ENCODE data around the gene AMACR. TPM values are rescaled to one million over a fixed set of nuclear protein-coding genes. Genes with fewer than 3 reads are reported as not detected.

The AMACR gene
- total RNA-seq: 15.2 TPM

- peak; percentile 91 for DNase-seq (ENCODE audit: low spot score)
Observed at GRCh38 chr5:34007621-34008600, at the start of gene AMACR. TSS of gene AMACR (minus strand) at chr5:34008050. CDS start at chr5:34008019, 31 bp downstream.

GRCh38 chr5:34057569-34057968, 49.7 kb upstream of the AMACR start:
- DNase-seq (ENCODE audit: low spot score): no peak

- DNase-seq (ENCODE audit: low spot score): no peak
Observed at GRCh38 chr5:34057118-34057517, 49.3 kb upstream of the AMACR start.

- no peak for DNase-seq (ENCODE audit: low spot score)
Observed at GRCh38 chr5:34055667-34056066, 47.8 kb upstream of the AMACR start.

DNA sequence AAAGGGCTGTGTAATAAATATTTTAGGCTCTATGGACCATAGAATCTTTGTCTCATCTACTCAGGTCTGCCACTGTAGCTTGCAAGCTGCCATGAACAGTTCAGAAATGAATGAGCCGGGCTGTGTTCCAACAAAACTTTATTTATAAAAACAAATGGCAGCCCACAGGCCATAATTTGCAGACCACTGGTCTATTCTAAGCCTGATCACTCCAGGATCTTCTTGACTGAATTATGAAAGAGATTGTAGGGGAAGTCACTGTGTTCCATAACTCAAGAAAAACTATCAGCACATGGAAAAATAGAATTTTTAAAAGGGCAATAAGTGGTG, 46.5 kb upstream of the AMACR start:
- no peak for DNase-seq (ENCODE audit: low spot score)

- no peak for DNase-seq (ENCODE audit: low spot score)
Observed at GRCh38 chr5:34053571-34054399, 45.9 kb upstream of the AMACR start.

DNA sequence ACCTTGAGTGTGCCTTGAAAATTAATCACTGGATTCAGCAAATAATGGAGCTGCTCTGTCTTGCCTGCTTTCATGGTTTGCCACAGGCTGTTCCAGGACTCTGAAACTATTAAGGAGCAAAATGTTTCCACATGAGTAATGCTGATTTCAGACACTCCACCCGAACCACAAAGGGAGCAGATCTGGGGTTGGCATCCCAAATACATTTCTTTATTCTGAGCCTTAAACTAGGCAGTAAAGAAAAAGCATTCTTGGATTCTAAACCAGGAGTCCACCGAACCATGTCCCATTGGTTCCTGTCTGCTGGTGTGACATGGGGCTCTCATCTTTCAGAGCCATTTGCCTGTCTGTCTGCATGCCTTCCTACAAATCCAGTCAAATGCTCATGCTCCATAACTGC, 45.3 kb upstream of the AMACR start:
- DNase-seq (ENCODE audit: low spot score): no peak

GRCh38 chr5:34051374-34051980, 43.6 kb upstream of the AMACR start:
- no peak for DNase-seq (ENCODE audit: low spot score)

DNA sequence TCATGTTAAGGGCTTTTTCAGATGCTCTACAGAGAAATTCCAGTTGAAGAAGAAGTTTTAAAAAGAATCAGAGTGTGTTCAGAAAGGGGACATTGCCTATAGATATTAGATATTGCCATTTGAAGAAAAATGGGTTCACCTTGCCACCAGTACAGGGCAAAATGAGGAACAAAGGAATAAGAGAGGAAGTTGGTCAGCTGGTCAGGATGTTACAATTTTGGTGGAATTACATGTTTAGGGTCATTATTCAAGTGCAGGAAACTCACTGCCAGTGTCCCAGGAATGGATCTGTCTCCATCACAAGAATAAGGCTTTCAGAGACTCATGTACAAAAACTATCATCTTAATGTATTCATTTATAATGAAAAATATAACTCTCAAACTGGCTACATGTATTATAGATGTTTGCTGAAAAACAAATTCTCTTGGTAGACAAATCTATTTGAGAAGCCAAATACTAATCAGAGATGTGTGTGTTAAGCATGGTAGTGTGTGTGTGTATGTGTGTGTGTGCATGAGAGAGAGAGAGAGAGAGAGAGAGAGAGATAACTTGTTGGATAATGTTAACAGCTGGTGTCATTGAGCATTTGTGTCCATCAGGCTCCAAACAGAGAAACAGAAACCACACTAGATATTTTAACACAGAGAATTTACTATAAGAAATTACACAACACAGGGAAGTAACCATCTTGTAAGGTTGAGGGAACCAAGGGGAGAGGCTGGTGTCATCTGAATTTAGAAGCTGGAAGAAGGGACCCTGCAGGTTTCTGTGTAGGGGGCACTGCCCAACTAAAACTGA, 40.1 kb upstream of the AMACR start:
- DNase-seq (ENCODE audit: low spot score): no peak

DNA sequence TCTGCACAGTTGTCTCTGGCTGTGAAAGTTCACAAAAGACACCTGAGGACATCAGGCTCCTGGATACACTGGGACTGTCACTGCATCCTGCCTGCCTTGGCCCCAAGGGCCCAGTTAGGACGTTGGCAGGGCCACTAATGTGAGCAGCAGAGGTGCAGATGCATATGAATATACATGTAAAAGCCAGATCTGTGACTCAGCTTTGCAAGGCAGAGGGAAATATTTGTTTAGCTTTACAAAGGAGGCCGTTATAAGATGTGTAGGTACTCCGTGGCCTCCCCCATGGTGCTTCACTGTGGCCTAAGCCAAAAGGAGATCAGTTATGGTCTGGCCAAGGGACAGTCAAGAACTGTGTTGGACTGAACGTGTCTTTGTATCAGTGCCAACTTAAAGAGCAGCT, 39.3 kb upstream of the AMACR start:
- no peak for DNase-seq (ENCODE audit: low spot score)

DNA sequence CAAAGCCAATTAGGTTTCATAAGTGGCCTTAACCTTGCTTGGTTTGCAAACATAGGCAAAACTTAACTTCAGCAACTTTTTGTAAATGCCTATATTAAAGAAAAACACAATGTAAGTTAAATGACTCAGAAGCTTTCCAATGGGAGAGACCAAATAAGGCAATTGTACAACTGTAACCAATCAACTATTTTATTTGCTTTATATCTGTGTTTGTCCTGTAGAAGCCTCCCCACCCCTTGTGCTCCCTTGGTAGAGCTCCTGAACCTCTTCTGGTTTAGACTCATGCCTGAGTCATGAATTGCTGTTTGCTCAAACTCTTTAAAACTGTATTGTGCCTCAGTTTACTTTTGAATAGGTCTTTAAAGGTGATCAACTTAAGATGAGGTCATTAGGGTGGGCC, 38.1 kb upstream of the AMACR start:
- no peak for DNase-seq (ENCODE audit: low spot score)

GRCh38 chr5:34045023-34045422, 37.2 kb upstream of the AMACR start:
- DNase-seq (ENCODE audit: low spot score): no peak

DNA sequence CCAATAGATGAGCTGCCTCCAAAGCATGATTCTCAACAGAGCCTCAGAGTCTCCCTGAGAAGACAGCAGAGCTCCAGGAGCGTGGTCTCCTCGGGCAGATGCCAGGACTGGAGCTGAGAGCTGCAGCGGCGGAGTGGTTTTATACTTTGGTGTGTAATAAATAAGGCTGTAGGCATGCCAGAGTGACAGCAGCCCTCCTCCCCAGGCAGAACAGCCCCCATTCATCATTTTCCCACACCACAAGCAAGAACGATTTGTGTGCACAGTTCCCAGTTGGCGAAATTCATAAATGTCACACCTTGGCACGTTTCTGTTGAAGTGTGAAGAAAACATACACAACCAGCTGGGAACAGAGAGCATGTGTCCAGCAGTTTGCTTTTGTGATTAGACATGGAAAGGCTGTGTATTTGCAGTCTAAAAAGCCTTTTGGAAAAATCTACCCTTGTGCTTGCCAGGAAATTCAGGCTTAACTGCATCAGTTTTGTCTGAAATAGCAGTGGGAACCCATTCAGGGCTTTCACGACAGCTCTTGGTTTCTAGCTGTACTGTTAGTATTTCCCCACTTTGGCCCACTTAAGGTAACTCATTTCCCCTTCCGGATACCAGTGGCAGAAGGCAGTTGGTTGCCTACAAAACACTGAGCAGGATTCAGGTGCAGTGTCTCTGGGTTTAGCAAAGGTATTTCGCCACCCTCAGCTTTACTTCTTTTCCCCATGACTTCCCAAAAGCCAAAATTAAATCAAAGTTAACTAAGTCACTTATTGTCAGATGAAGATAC, 35.4 kb upstream of the AMACR start, which contains the start of gene C1QTNF3:
Gene C1QTNF3 (minus strand): TSS at position 115 of the 778 bp plus-strand sequence. CDS start 88 bp downstream, at position 27.
- no peak for DNase-seq (ENCODE audit: low spot score)

- no peak for DNase-seq (ENCODE audit: low spot score)
Observed at GRCh38 chr5:34042321-34042720, 34.5 kb upstream of the AMACR start.

GRCh38 chr5:34041247-34041972, 33.6 kb upstream of the AMACR start:
- DNase-seq (ENCODE audit: low spot score): no peak

- DNase-seq (ENCODE audit: low spot score): no peak
Observed at GRCh38 chr5:34040472-34040871, 32.6 kb upstream of the AMACR start.

DNA sequence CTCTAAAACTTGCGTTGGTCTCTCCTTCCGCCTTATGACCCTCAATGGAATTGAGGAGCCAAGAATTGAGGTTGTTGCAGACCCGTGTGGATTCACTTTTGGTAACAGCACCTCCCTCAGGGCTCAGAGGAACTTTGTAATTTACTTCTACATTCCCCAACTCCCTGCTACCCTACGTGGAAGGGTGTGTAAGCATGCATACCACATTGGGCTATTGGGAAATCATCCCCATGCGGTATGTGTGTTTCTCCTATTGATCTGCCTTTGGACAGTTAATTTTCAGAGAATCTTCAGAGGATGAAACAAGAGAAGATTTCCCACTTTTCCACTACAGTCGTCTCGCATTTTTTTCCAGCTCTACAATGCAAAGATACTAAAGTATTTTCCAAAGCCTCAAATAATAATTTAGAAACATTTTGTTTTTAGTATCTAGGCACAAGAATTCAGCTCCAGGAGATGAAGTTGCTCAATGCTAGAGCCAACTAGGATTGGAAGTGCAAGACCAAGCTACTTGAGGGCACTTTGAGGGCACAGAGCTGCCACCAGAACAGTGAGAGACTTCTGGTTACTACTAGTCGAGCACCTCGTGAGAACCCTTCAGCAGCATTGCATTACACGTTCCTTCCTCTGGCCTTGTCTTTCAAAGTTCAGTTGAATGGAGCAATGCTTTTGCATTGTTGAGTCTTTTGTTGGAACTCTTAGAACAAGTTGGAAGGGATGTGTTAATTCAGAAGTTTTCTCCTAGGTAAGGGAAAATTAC, 31.7 kb upstream of the AMACR start:
- no peak for DNase-seq (ENCODE audit: low spot score)

GRCh38 chr5:34038838-34039237, 31.0 kb upstream of the AMACR start:
- DNase-seq (ENCODE audit: low spot score): no peak

GRCh38 chr5:34038390-34038789, 30.5 kb upstream of the AMACR start:
- DNase-seq (ENCODE audit: low spot score): no peak
